Stimulated activated naive B cell treated with anti-CD40 and anti-IgM and Interleukin-4, amounts not matched to agents 10 μg/mL and 1 μg/mL and 100 μg/mL, for 72 hours (primary cell): Measurements from ENCODE around the gene AVPI1.
"Not testable (repeated sequence)": the region's sequence is repeated elsewhere in the genome, so short reads cannot be mapped to it uniquely, and the experiment has no call there.

ENCODE experiments used
- ATAC-seq, 2 donors: fragments of 150-1000 bp; cut with Tn5 transposase; replicated peaks; 2 replicates each; pipeline ENCODE4 v1.10.0; 2021; ENCODE audit warnings: moderate library complexity in 1 of 2
- DNase-seq: peaks from one replicate; pipeline ENCODE4 v3.0.0; 2021
- H3K27ac Mint-ChIP-seq: one replicate; pipeline ENCODE4 v1.8.0; 2022; ENCODE audit warnings: mild to moderate bottlenecking, mixed read lengths
- H3K27me3 Mint-ChIP-seq, 2 donors: one replicate each; pipeline ENCODE4 v1.8.0; 2022; ENCODE audit warnings: mixed read lengths in 2 of 2
- H3K36me3 Mint-ChIP-seq, 2 donors: one replicate each; pipeline ENCODE4 v1.8.0; 2022; ENCODE audit warnings: mixed read lengths in 2 of 2, mild to moderate bottlenecking in 1 of 2
- H3K4me1 Mint-ChIP-seq, 2 donors: one replicate each; pipeline ENCODE4 v1.8.0; 2022; ENCODE audit warnings: mixed read lengths in 2 of 2, mild to moderate bottlenecking in 1 of 2
- H3K4me3 Mint-ChIP-seq, 2 donors: one replicate each; pipeline ENCODE4 v1.8.0; 2022; ENCODE audit warnings: mild to moderate bottlenecking in 2 of 2, mixed read lengths in 2 of 2, moderate library complexity in 1 of 2
- H3K9me3 Mint-ChIP-seq, 2 donors: one replicate each; pipeline ENCODE4 v1.8.0; 2022; ENCODE audit warnings: mixed read lengths in 2 of 2, mild to moderate bottlenecking in 1 of 2

Gene AVPI1

DNA sequence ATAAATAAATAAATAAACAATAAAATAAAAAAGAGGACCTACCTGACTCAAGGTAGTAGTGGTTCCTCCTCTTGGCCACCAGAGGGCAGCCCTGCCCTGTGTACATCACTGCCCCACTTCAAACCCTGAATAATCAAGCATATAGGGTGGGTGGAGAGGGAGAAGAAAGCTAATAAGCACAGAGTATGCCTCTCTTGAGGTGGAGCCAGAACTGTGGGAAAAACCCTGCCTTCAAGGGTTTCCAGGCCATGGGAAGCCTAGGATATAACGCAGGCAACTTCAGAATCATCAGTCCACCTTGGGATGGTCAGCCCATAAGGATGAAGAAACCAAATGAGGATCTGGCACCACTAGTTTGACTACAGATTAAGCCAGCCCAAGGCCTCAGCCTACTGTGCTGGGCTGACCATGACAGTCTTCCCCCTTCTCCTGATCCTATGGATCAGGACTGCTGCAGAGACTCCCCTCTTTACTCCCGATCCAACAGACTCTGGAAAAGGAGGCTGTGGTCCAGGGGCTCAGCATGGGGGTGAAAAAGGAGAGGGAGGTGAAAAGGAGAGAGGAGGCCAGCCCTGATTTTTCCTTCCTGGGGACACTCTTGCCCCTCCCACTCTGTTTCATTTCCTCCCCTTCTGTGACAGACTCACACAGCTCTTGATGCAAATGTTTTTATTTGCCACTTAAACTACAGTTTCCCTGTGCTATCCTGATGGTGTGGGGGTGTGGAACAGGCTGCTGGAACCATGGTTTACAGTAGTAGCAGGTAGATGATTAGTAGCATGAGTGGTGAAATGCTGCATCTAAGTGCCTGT lies 10.1 kb downstream of the AVPI1 start:
- ATAC-seq (peak; percentile 84 to 88), DNase-seq (no peak)
- H3K27ac Mint-ChIP-seq, result peak overlapping the region; percentile 69
- no peaks in the 10 kb centered on the region for H3K9me3 Mint-ChIP-seq
- H3K36me3 Mint-ChIP-seq, result peaks cover 22 to 24% of the 10 kb centered on the region in 2 donors
- peaks cover 4 to 27% of the 10 kb centered on the region in 2 donors for H3K4me1 Mint-ChIP-seq
- no peak overlapping the region for H3K4me3 Mint-ChIP-seq
- H3K27me3 Mint-ChIP-seq, result no peaks in the 10 kb centered on the region

DNA sequence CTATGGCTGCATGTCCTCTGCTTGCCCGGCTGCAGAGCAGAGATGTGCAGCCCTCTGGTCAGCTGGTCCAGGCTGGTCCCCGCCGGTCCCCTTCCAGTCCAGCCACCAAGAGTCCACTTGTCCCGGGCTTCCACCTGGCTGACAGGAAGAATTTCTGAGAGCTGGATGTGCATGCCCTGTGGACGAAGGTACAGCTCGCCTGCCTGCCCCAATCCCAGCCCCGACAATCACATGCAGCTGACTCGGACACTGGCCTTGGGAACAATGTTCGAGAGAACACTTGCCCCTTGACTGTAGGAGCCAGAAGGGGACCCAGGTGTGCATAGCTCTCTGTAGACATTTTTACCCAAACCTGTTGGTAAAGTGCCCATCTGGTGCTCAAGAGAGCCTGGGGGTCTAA lies 11.8 kb downstream of the AVPI1 start:
- Mint-ChIP-seq H3K27ac (no peak overlapping the region), H3K4me1 (peaks cover 4 to 27% of the 10 kb centered on the region in 2 donors), H3K36me3 (peaks cover 31 to 34% of the 10 kb centered on the region in 2 donors), H3K9me3 (no peaks in the 10 kb centered on the region), H3K4me3 (no peak overlapping the region), H3K27me3 (no peaks in the 10 kb centered on the region)
- DNase-seq, result no peak
- no peak for ATAC-seq

DNA sequence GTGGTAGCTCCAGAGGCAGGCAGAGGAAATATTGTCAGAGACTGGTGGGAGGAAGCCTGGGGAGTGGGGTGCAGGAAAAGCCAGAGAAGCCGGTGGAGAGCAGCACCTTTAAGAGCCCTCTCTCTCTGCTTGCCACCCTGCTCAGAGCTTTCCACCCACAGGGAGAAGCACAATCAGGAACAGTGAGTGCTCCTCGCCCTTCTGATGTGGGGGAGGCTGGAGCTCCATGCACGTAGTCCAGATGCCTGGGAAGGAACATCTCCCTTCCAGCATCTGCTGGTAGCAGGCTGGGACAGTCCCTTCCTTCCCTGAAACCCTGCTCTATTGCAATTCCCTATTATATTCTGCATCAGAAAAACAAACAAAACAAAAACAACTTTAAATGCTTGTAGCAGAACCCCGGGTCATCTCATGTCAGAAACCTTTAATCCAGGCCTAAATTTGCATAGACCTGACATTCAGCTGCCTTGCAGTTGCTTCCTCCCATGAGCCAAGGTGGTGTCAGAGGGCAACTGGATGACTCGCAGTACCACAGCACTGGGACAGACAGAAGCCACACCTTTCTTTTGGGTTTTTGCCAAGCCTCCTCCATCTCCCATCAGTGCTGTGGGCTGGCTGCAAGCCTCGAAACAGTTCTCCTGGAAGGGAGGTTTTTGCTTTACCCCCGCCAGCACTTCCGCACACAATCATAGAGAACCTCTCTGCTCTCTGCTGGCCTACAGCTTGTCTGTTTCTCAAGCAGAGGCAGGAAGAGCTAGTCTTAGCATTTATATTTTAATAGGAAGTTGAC lies 13.1 kb downstream of the AVPI1 start:
- H3K27me3 Mint-ChIP-seq, result no peaks in the 10 kb centered on the region
- peak overlapping the region; percentile 31 for H3K27ac Mint-ChIP-seq
- no peaks in the 10 kb centered on the region for H3K9me3 Mint-ChIP-seq
- peaks cover 34 to 37% of the 10 kb centered on the region in 2 donors for H3K36me3 Mint-ChIP-seq
- ATAC-seq (peak; percentile 44 to 56), DNase-seq (no peak)
- peaks cover 4 to 27% of the 10 kb centered on the region in 2 donors for H3K4me1 Mint-ChIP-seq
- no peak overlapping the region for H3K4me3 Mint-ChIP-seq

DNA sequence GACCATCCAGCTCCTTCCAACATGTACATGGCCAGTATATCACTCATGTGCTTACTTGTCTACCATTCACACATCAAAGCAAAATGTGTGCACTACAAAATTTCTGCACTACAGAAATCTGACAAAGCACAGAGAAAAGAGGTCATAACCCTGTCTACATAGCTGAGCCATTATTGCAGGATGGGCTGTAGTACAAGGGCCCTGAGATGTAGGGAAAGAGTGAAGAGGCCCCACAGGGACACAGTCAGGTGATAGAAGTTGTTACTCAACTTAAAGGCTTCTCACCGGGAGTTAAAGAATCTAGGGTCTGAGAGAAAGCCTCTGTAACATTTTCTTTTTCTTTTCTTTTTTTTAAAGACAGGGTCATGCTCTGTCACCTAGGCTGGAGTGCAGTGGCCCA lies 17.5 kb downstream of the AVPI1 start:
- Mint-ChIP-seq H3K27ac (no peak overlapping the region), H3K4me1 (peaks cover 4 to 18% of the 10 kb centered on the region in 2 donors), H3K36me3 (peaks cover 40 to 50% of the 10 kb centered on the region in 2 donors), H3K9me3 (no peaks in the 10 kb centered on the region), H3K27me3 (no peaks in the 10 kb centered on the region), H3K4me3 (no peak overlapping the region)
- DNase-seq, result no peak
- ATAC-seq, result no peak

DNA sequence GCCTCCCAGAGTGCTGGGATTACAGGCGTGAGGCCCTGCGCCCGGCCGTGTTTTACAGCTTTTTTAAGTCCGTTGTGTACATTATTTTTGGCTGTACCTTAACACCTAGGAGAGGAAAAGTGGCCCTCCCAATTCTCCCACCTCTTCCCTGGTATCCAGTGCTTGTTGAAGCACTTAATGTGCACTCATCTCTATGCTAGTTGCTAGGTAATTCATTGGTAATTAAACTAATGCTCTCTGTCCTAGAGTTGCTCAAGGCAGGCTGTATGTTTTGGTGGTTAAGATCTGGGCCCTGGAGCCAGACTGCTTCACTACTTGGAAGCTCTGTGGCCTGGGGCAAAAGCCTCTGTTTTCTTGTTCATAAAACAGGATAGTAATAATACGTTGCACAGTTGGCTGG lies 19.6 kb downstream of the AVPI1 start:
- ATAC-seq (no peak), DNase-seq (no peak)
- peaks cover 34 to 52% of the 10 kb centered on the region in 2 donors for H3K36me3 Mint-ChIP-seq
- no peaks in the 10 kb centered on the region for H3K27me3 Mint-ChIP-seq
- no peaks in the 10 kb centered on the region for H3K9me3 Mint-ChIP-seq
- H3K27ac Mint-ChIP-seq, result no peak overlapping the region
- H3K4me3 Mint-ChIP-seq, result no peak overlapping the region
- peaks cover 4 to 6% of the 10 kb centered on the region in 2 donors for H3K4me1 Mint-ChIP-seq

DNA sequence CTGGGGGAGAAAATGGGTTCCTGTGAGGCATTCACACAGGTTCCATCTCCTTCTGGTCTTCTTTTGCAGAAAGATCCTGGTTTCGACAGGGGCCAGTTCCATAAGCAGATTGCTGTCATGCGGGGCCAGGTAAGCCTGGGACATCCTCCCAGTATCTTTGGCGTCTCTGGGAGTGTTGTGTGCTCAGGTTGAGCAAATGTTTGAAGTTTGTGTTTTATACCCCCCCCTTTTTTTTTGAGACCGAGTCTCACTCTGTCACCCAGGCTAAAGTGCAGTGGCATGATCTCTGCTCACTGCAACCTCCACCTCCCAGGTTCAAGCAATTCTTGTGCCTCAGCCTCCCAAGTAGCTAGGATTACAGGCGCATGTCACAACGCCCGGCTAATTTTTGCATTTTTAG lies 20.0 kb downstream of the AVPI1 start:
- Mint-ChIP-seq H3K27ac (no peak overlapping the region), H3K27me3 (no peaks in the 10 kb centered on the region), H3K4me1 (peaks cover 4 to 6% of the 10 kb centered on the region in 2 donors), H3K4me3 (no peak overlapping the region), H3K9me3 (no peaks in the 10 kb centered on the region), H3K36me3 (peaks cover 37 to 56% of the 10 kb centered on the region in 2 donors)
- no peak for ATAC-seq
- no peak for DNase-seq

DNA sequence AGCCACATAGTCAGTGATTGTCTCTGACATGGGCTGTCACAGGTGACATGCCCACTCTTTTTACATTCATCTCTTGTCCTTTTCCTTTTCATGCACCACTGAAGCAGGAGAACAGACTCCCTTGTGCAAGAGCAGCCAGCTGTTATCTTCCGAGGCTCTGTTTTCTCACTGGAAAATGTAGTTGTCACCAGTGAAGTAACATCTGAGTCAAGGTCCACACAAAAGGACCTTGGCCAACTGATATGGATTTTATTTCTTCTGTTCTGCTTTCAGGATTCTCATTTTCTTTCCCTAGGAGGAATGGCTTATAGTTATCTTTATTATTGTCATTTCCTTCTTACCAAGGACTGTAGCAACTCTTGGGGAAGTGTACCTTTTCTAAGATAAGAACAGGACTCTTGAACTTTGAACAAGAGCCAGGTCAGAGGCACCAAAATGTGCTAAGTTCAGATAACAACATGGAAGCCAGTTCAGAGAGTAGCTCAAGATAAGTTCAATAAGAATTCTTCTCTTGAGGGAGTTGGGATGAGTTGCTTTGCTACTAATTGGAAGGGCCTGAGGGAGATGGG lies 22.7 kb downstream of the AVPI1 start:
- H3K4me1 Mint-ChIP-seq, result peaks cover 4 to 6% of the 10 kb centered on the region in 2 donors
- no peak for DNase-seq
- H3K9me3 Mint-ChIP-seq, result no peaks in the 10 kb centered on the region
- ATAC-seq, result no peak
- no peak overlapping the region for H3K27ac Mint-ChIP-seq
- peaks cover 31 to 50% of the 10 kb centered on the region in 2 donors for H3K36me3 Mint-ChIP-seq
- H3K4me3 Mint-ChIP-seq, result no peak overlapping the region
- no peaks in the 10 kb centered on the region for H3K27me3 Mint-ChIP-seq

DNA sequence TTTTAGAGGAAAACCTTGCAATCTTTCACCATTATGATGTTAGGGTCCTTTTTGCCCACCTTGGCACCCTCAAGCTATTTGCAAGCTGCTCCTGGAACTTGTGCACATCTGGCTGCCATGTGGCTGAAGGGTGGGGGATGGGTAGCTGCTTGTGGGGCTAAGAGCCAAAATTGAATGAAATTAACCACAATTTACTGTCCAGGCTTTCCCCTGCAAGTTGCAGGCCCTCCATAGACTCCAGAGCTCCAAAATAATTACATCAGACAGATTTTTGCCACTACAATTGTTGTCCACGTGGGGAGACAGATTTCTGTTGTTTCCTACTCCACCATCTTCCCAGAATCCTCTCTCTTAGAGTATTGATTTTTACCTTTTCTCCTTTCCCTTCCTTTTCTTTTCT lies 27.5 kb downstream of the AVPI1 start:
- Mint-ChIP-seq H3K36me3 (peaks cover 34 to 54% of the 10 kb centered on the region in 2 donors), H3K9me3 (no peaks in the 10 kb centered on the region), H3K27me3 (no peaks in the 10 kb centered on the region), H3K4me1 (no peaks in the 10 kb centered on the region), H3K27ac (no peak overlapping the region), H3K4me3 (no peak overlapping the region)
- ATAC-seq (no peak), DNase-seq (no peak)

DNA sequence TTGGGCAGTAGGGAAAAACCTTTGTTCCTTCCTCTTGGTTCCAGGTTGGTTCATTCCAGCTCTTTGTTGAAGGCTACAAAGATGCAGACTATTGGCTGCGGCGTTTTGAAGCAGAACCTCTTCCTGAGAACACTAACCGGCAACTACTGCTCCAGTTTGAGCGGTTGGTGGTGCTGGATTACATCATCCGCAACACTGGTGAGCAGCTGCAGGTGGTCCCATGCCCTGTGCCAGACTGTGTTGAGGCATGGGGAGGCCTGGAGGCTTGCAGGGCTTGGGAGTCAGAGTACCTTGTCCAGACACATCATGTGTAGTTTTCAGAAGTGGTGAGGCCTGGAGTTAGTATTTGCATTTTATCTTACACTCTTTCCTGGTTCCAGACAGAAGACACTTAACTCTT lies 30.3 kb downstream of the AVPI1 start:
- DNase-seq (no peak), ATAC-seq (no peak)
- Mint-ChIP-seq H3K4me1 (no peaks in the 10 kb centered on the region), H3K27me3 (no peaks in the 10 kb centered on the region), H3K36me3 (peaks cover 30 to 49% of the 10 kb centered on the region in 2 donors), H3K9me3 (no peaks in the 10 kb centered on the region), H3K4me3 (no peak overlapping the region), H3K27ac (no peak overlapping the region)

DNA sequence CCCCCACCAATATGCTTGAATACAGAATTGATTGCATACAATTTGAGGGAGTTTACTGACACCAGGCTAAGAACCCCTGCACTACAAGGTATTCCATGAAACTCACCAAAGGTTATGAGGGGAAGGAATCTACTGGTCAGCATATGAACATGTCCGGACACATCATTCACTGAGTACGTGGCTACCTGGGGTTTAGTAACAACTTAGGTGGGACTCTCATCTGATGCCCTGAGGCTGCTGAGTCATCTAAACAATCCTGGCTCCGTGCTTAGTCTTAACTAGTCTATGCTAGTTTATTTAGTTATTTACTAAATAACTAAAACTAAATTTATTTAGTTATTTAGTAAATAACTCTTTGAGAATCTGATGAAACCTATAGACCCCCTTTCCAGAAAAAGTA lies 35.3 kb downstream of the AVPI1 start:
- no peaks in the 10 kb centered on the region for H3K9me3 Mint-ChIP-seq
- H3K36me3 Mint-ChIP-seq, result peaks cover 21 to 32% of the 10 kb centered on the region in 2 donors
- no peaks in the 10 kb centered on the region for H3K27me3 Mint-ChIP-seq
- ATAC-seq (no peak), DNase-seq (no peak)
- no peak overlapping the region for H3K4me3 Mint-ChIP-seq
- no peak overlapping the region for H3K27ac Mint-ChIP-seq
- H3K4me1 Mint-ChIP-seq, result peaks cover 12 to 20% of the 10 kb centered on the region in 2 donors

DNA sequence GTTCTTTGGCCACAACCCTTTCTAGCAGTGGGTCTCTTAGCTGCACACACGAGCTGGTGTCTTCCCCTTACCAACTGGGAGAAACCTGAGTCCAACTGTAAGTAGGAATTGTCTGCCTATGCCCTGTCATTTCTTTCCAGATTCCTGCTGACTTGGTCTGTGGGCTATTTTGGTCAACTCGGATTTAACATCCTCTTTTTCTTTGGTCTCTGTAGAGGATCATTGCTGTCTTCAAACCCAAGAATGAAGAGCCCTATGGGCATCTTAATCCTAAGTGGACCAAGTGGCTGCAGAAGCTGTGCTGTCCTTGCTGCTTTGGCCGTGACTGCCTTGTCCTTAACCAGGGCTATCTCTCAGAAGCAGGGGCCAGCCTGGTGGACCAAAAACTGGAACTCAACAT lies 36.3 kb downstream of the AVPI1 start:
- Mint-ChIP-seq H3K36me3 (peaks cover 17 to 24% of the 10 kb centered on the region in 2 donors), H3K27me3 (no peaks in the 10 kb centered on the region), H3K4me3 (no peak overlapping the region), H3K27ac (no peak overlapping the region), H3K9me3 (no peaks in the 10 kb centered on the region), H3K4me1 (peaks cover 12 to 20% of the 10 kb centered on the region in 2 donors)
- no peak for ATAC-seq
- DNase-seq, result no peak

DNA sequence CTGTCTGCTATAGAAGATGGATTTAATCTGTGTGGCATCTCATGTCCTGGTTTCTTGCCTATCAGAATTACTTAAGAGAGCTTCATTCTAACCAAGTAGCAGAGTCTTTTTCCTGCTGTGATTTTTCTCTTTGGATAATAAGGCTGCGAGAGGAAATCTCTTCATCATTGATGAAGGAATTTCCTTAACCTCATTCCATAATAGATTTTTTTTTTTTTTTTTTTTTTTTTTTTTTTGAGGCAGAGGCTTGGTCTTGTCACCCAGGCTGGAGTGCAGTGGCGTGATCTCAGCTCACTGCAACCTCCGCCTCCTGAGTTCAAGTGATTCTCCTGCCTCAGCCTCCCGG lies 37.7 kb downstream of the AVPI1 start:
- peaks cover 12 to 27% of the 10 kb centered on the region in 2 donors for H3K4me1 Mint-ChIP-seq
- not testable (repeated sequence) for ATAC-seq, H3K9me3 Mint-ChIP-seq, DNase-seq, H3K27me3 Mint-ChIP-seq
- peaks cover 25 to 34% of the 10 kb centered on the region in 2 donors for H3K36me3 Mint-ChIP-seq
- H3K27ac Mint-ChIP-seq, result peak overlapping the region; percentile 93
- peak overlapping the region in 1 of 2 donors; percentile 65 for H3K4me3 Mint-ChIP-seq

DNA sequence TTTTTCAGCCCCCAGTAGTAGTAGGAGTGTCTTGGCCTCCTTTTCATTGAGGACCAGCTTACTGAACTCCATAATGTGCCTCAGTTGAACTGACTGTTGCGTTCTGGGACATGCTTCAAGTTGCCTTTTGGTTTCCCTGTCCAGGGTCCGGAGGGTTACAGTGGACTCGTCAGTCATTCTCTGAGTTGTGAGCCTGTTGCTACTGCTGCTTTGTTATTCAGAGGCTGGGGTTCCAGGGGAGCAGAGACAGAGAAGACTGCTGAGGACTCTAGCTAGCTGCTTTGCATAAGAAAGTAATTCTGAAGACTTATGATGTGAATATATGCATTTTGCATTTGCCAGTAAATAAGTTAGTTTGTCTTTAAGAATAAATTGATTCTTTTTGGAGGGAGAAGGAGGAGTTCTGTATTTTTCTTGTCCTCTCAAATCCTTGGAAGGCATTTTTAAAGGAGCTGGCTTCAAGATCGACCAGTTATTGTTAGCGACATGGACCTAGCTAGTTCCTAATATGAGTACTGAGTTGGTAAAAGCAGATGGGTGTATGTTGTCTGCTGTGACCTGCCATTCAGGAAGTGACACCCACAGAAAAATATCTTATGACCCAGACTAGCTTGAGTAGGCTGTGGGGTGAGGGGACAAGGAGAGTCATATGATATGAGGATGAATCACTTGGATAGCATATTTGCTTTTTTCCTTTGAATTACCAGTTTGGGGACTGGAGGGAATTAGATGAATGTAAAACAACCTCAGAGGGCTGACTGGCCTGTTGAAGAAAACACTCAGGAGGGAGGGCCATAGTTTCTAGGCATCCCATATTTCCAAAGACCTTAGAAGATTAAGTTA lies 38.3 kb downstream of the AVPI1 start:
- Mint-ChIP-seq H3K4me1 (peaks cover 12 to 27% of the 10 kb centered on the region in 2 donors), H3K27me3 (no peaks in the 10 kb centered on the region), H3K27ac (peak overlapping the region; percentile 93), H3K4me3 (peak overlapping the region; percentile 53 to 65), H3K36me3 (peaks cover 25 to 30% of the 10 kb centered on the region in 2 donors), H3K9me3 (no peaks in the 10 kb centered on the region)
- peak; percentile 100 for ATAC-seq
- DNase-seq, result peak; percentile 47

DNA sequence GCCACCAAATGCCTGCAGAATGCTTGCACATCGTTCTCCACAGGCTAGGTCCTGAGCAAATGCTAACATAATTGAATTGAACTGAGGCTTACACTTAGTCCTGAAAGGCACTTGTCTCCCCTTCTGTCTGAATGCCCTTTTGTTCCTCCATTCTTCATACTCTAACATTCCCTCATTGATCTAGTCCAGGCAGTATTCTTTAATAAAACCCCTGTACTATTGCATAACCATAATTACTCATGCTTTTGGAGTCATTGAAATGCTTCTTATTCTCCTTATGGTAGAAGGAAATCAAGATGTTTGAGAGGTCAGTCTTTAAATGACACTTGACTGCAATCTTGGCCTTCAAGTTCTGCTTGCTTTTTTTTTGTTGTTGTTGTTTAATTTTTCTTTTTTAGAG lies 39.5 kb downstream of the AVPI1 start:
- Mint-ChIP-seq H3K27ac (no peak overlapping the region), H3K4me1 (peaks cover 20 to 37% of the 10 kb centered on the region in 2 donors), H3K27me3 (no peaks in the 10 kb centered on the region), H3K4me3 (no peak overlapping the region), H3K9me3 (no peaks in the 10 kb centered on the region), H3K36me3 (peaks cover 22 to 30% of the 10 kb centered on the region in 2 donors)
- DNase-seq (no peak), ATAC-seq (no peak)
